Measurements from ENCODE around the gene CDH12.

CDH12 gene

GRCh38 chr5:21806943-21807342 lies 1046.2 kb downstream of the CDH12 start:
- no peaks in the 10 kb centered on the region for H3K79me2 ChIP-seq (ENCODE audit: insufficient read depth, low read depth)
- H3K27me3 ChIP-seq (ENCODE audit: insufficient read depth, low read depth), result no peaks in the 10 kb centered on the region
- no peaks in the 10 kb centered on the region for H4K20me1 ChIP-seq (ENCODE audit: insufficient read depth)
- no peak overlapping the region for H3K4me2 ChIP-seq
- H3K27ac ChIP-seq, result no peak overlapping the region
- TF ChIP-seq CTCF (conservative IDR thresholded peaks at IDR 0.05; ENCODE audit: low read depth, low read length), result no peak
- H3K4me3 ChIP-seq (IDR thresholded peaks at IDR 0.05; ENCODE audit: insufficient read depth, low read depth, low read length), result no peak overlapping the region
- no peak overlapping the region for H3K9ac ChIP-seq
- no peaks in the 10 kb centered on the region for H3K36me3 ChIP-seq (ENCODE audit: insufficient read depth)
- no peak overlapping the region for H2AFZ ChIP-seq (ENCODE audit: low read depth)
- no peaks in the 10 kb centered on the region for H3K4me1 ChIP-seq (ENCODE audit: low read depth, poor library complexity, severe bottlenecking)

GRCh38 chr5:21806271-21806670 lies 1046.9 kb downstream of the CDH12 start:
- Histone ChIP-seq H3K9ac (no peak overlapping the region), H3K36me3 (ENCODE audit: insufficient read depth) (no peaks in the 10 kb centered on the region), H3K27ac (no peak overlapping the region), H3K4me2 (no peak overlapping the region), H3K4me3 (IDR thresholded peaks at IDR 0.05; ENCODE audit: insufficient read depth, low read depth, low read length) (no peak overlapping the region), H3K79me2 (ENCODE audit: insufficient read depth, low read depth) (no peaks in the 10 kb centered on the region), H3K27me3 (ENCODE audit: insufficient read depth, low read depth) (no peaks in the 10 kb centered on the region), H4K20me1 (ENCODE audit: insufficient read depth) (no peaks in the 10 kb centered on the region), H3K4me1 (ENCODE audit: low read depth, poor library complexity, severe bottlenecking) (no peaks in the 10 kb centered on the region), H2AFZ (ENCODE audit: low read depth) (no peak overlapping the region)
- no peak for TF ChIP-seq CTCF (conservative IDR thresholded peaks at IDR 0.05; ENCODE audit: low read depth, low read length)

- no peak overlapping the region for H3K4me2 ChIP-seq
- no peaks in the 10 kb centered on the region for H3K36me3 ChIP-seq (ENCODE audit: insufficient read depth)
- H4K20me1 ChIP-seq (ENCODE audit: insufficient read depth), result no peaks in the 10 kb centered on the region
- H3K4me1 ChIP-seq (ENCODE audit: low read depth, poor library complexity, severe bottlenecking), result no peaks in the 10 kb centered on the region
- H3K79me2 ChIP-seq (ENCODE audit: insufficient read depth, low read depth), result no peaks in the 10 kb centered on the region
- no peak overlapping the region for H3K4me3 ChIP-seq (IDR thresholded peaks at IDR 0.05; ENCODE audit: insufficient read depth, low read depth, low read length)
- no peaks in the 10 kb centered on the region for H3K27me3 ChIP-seq (ENCODE audit: insufficient read depth, low read depth)
- no peak overlapping the region for H2AFZ ChIP-seq (ENCODE audit: low read depth)
- H3K9ac ChIP-seq, result no peak overlapping the region
- peak; percentile 72 for TF ChIP-seq CTCF (conservative IDR thresholded peaks at IDR 0.05; ENCODE audit: low read depth, low read length)
- no peak overlapping the region for H3K27ac ChIP-seq
These were observed 1050.2 kb downstream of the CDH12 start for GRCh38 chr5:21802869-21803490.

GRCh38 chr5:21802100-21802499 lies 1051.0 kb downstream of the CDH12 start:
- Histone ChIP-seq H3K27me3 (ENCODE audit: insufficient read depth, low read depth) (no peaks in the 10 kb centered on the region), H3K4me3 (IDR thresholded peaks at IDR 0.05; ENCODE audit: insufficient read depth, low read depth, low read length) (no peak overlapping the region), H3K27ac (no peak overlapping the region), H3K9ac (no peak overlapping the region), H2AFZ (ENCODE audit: low read depth) (no peak overlapping the region), H3K36me3 (ENCODE audit: insufficient read depth) (no peaks in the 10 kb centered on the region), H3K4me2 (no peak overlapping the region), H3K4me1 (ENCODE audit: low read depth, poor library complexity, severe bottlenecking) (no peaks in the 10 kb centered on the region), H3K79me2 (ENCODE audit: insufficient read depth, low read depth) (no peaks in the 10 kb centered on the region), H4K20me1 (ENCODE audit: insufficient read depth) (no peaks in the 10 kb centered on the region)
- no peak for TF ChIP-seq CTCF (conservative IDR thresholded peaks at IDR 0.05; ENCODE audit: low read depth, low read length)

Measured in KMS-11 (cell line).